A549 (cell line): ENCODE measurements around the gene SEC61B. TPM values are rescaled to one million over a fixed set of nuclear protein-coding genes. Genes with fewer than 3 reads are reported as not detected.

ENCODE experiments used
- ATAC-seq, 2 experiments: fragments of 200-7000 bp in 1 of 2; fragments of >200 bp in 1 of 2; cut with Nextera tagmentation in 1 of 2; cut with Tn5 transposase in 1 of 2; 3 replicates each; pipeline versions ENCODE4 v1.8.0 to v1.9.1; 2018 to 2020; ENCODE audit warnings: mild to moderate bottlenecking in 1 of 2, moderate library complexity in 1 of 2
- CTCF ChIA-PET: fragments of 300-600 bp; sonication (Branson Sonifier 250); formaldehyde crosslinking; extraction: SDS; loops from one replicate; lab custom pipeline; 2021; ENCODE audit warnings: antibody characterized with exemption, inconsistent platforms; lab: Yijun Ruan, JAX
- POLR2A ChIA-PET: fragments of 350-600 bp; formaldehyde crosslinking; extraction: SDS; loops from one replicate; lab custom pipeline; 2021; ENCODE audit warnings: antibody characterized with exemption, inconsistent platforms; lab: Yijun Ruan, JAX
- DNase-seq, 2 experiments: peaks; one replicate each; pipeline versions ENCODE4 v3.0.0 to v3.0.0-alpha.2; 2011 to 2016; ENCODE audit warnings: low read depth in 1 of 2, low spot score in 1 of 2
- FAIRE-seq: peaks from 2 replicates; lab custom pipeline; 2011; peaks lifted over from hg19 to GRCh38; lab: Jason Lieb, UNC
- H3K27ac ChIP-seq, 2 experiments: fragments of >200 bp; sonication (Bioruptor Twin); formaldehyde crosslinking; 3 replicates each; pipeline ENCODE4 v1.5.1; 2016 to 2017
- H3K4me1 ChIP-seq: fragments of >200 bp; sonication (Bioruptor Twin); formaldehyde crosslinking; 3 replicates; pipeline ENCODE4 v1.6.1; 2016
- H3K4me2 ChIP-seq: fragments of >200 bp; sonication (Bioruptor Twin); formaldehyde crosslinking; 3 replicates; pipeline ENCODE4 v1.6.1; 2016
- H3K4me3 ChIP-seq: fragments of >200 bp; sonication (Bioruptor Twin); formaldehyde crosslinking; 3 replicates; pipeline ENCODE4 v1.5.1; 2016
- H3K9me3 ChIP-seq: fragments of >200 bp; sonication (Bioruptor Twin); formaldehyde crosslinking; 3 replicates; pipeline ENCODE4 v1.6.1; 2016
- ATOH8 ChIP-seq: fragments of 250-450 bp; sonication (Bioruptor Pico); IDR thresholded peaks from 2 replicates; pipeline ENCODE4 v1.5.0; 2020; ENCODE audit warnings: low read depth, mild to moderate bottlenecking, moderate library complexity
- BCL3 ChIP-seq: fragments of >200 bp; sonication (Bioruptor Twin); formaldehyde crosslinking; IDR thresholded peaks from 3 replicates; pipeline ENCODE4 v1.6.1; 2016
- BHLHE40 ChIP-seq: IDR thresholded peaks from 2 replicates; pipeline ENCODE4 v1.6.1; 2012; ENCODE audit warnings: low read depth, low read length, inconsistent platforms
- CBX8 ChIP-seq: fragments of 200-600 bp; sonication (generic); IDR thresholded peaks from 2 replicates; pipeline ENCODE4 v1.6.1; 2016
- ELK1 ChIP-seq: fragments of 150-350 bp; IDR thresholded peaks from 2 replicates; pipeline ENCODE4 v1.6.1; 2014; ENCODE audit warnings: low read depth, mild to moderate bottlenecking, low read length
- EP300 ChIP-seq, 2 experiments: fragments of >200 bp; sonication (Bioruptor Twin); formaldehyde crosslinking; IDR thresholded peaks; 2 replicates in 1 of 2; 3 replicates in 1 of 2; pipeline ENCODE4 v1.6.1; 2016 to 2017
- GATA3 ChIP-seq: IDR thresholded peaks from 2 replicates; pipeline ENCODE4 v1.6.1; 2012; ENCODE audit warnings: borderline replicate concordance
- HMGXB4 ChIP-seq: fragments of 250-450 bp; sonication (Bioruptor Pico); IDR thresholded peaks from 2 replicates; pipeline ENCODE4 v1.5.0; 2021; ENCODE audit warnings: mild to moderate bottlenecking, moderate library complexity, borderline replicate concordance
- HOXA7 ChIP-seq: fragments of 250-450 bp; sonication (Bioruptor Pico); IDR thresholded peaks from 2 replicates; pipeline ENCODE4 v1.5.0; 2020; ENCODE audit warnings: mild to moderate bottlenecking, moderate library complexity
- KDM1A ChIP-seq: fragments of 200-600 bp; sonication (generic); IDR thresholded peaks from 2 replicates; pipeline ENCODE4 v1.6.1; 2016; ENCODE audit warnings: low read depth, mild to moderate bottlenecking
- MAFK ChIP-seq: fragments of 450-650 bp; IDR thresholded peaks from 2 replicates; pipeline ENCODE4 v1.6.1; 2014; ENCODE audit not compliant: partially characterized antibody
- MAX ChIP-seq: IDR thresholded peaks from 2 replicates; pipeline ENCODE4 v1.6.1; 2012
- NFE2L2 ChIP-seq: fragments of 150-350 bp; conservative IDR thresholded peaks from 2 replicates; pipeline ENCODE4 v1.6.1; 2014; ENCODE audit warnings: low read length
- NR3C1 ChIP-seq: fragments of >200 bp; sonication (Bioruptor Twin); formaldehyde crosslinking; IDR thresholded peaks from 3 replicates; pipeline ENCODE4 v1.6.1; 2017
- PBX3 ChIP-seq: IDR thresholded peaks from 2 replicates; pipeline ENCODE4 v1.6.1; 2012
- PHF8 ChIP-seq: fragments of 200-600 bp; sonication (generic); IDR thresholded peaks from 2 replicates; pipeline ENCODE4 v1.6.1; 2016; ENCODE audit warnings: low read depth, mild to moderate bottlenecking, antibody characterized with exemption, moderate library complexity, borderline replicate concordance
- RARB ChIP-seq: fragments of 250-450 bp; sonication (Bioruptor Pico); IDR thresholded peaks from 2 replicates; pipeline ENCODE4 v1.8.0; 2021; ENCODE audit warnings: mild to moderate bottlenecking, moderate library complexity
- RFX5 ChIP-seq: fragments of 450-650 bp; IDR thresholded peaks from 2 replicates; pipeline ENCODE4 v1.7.1; 2014; ENCODE audit warnings: antibody characterized with exemption, mild to moderate bottlenecking, moderate library complexity
- TP53 ChIP-seq: fragments of 250-450 bp; sonication (Bioruptor Pico); IDR thresholded peaks from 2 replicates; pipeline ENCODE4 v1.5.0; 2021; ENCODE audit warnings: mild to moderate bottlenecking, moderate library complexity
- WGBS: methylation state at CpG from one replicate; pipeline ENCODE4 v1.1.6; 2017; ENCODE audit errors: missing lambda C conversion rate; 5-methylcytosine and 5-hydroxymethylcytosine counted together
- polyA plus RNA-seq, 4 experiments: library from polyadenylated mRNA; depleted of rRNA in 3 of 4; stranded (reverse); fragments of >200 nt; fragmentation: RNase III in 1 of 4; extraction: RNeasy Plus Mini Kit Qiagen cat#74134 plus additional on column Dnase treatment in 1 of 4; gene quantifications; 2 replicates in 3 of 4; 3 replicates in 1 of 4; pipeline ENCODE4 v1.2.3, GENCODE V29; 2011 to 2017

The SEC61B gene
- polyA plus RNA-seq, 2 of the 4 experiments (the other 2 are of a cell fraction), result 194 to 275 TPM

- ATAC-seq, result no peak
- Histone ChIP-seq H3K4me2 (no peak overlapping the region), H3K4me1 (peaks cover 12% of the 10 kb centered on the region), H3K9me3 (peaks cover 9% of the 10 kb centered on the region; the same call in 2 of the 3 replicates), H3K4me3 (no peak overlapping the region), H3K27ac (no peak overlapping the region)
- TF ChIP-seq HMGXB4 (CRISPR knock-in tag) (no peak), BHLHE40 (no peak), ATOH8 (CRISPR knock-in tag) (no peak), RARB (CRISPR knock-in tag) (no peak), EP300 (IDR thresholded peaks at IDR 0.05) (no peak), RFX5 (no peak), PBX3 (no peak), NFE2L2 (no peak), BCL3 (no peak), NR3C1 (no peak)
- no peak for DNase-seq
- 92% methylated on average over 1 of the region's 1 CpG for WGBS
- ChIA-PET CTCF (interaction anchor here (0.6 to 2.2 kb wide), 3 partner anchors 11 to 218 kb away, joined by 3 to 7 read pairs (median 3); no protein-coding TSS in a partner anchor), POLR2A (no interaction called here)
- no peak for FAIRE-seq
Measured at GRCh38 chr9:99216073-99216472, 6.0 kb upstream of the SEC61B start.

- Histone ChIP-seq H3K27ac (no peak overlapping the region), H3K9me3 (no peaks in the 10 kb centered on the region), H3K4me2 (peak overlapping the region; percentile 76), H3K4me3 (peak overlapping the region; percentile 82; the same call in 1 of the 3 replicates), H3K4me1 (peaks cover 20% of the 10 kb centered on the region)
- ChIA-PET CTCF (interaction anchor here (0.7 to 1.6 kb wide), 4 partner anchors 13 to 778 kb away, joined by 3 to 7 read pairs (median 4); no protein-coding TSS in a partner anchor), POLR2A (no interaction called here)
- ATAC-seq (no peak), FAIRE-seq (no peak), DNase-seq (no peak)
- 86% methylated on average over 4 of the region's 4 CpGs for WGBS
- TF ChIP-seq TP53 (no peak), GATA3 (no peak), NR3C1 (no peak), CBX8 (no peak), HOXA7 (CRISPR knock-in tag) (no peak), MAFK (no peak), HMGXB4 (CRISPR knock-in tag) (no peak), ELK1 (no peak), PHF8 (no peak), MAX (no peak), KDM1A (no peak)
Measured at GRCh38 chr9:99220011-99220410, 2.1 kb upstream of the SEC61B start.
